ENCODE measurements around the gene SAMD8.

The SAMD8 gene

DNA sequence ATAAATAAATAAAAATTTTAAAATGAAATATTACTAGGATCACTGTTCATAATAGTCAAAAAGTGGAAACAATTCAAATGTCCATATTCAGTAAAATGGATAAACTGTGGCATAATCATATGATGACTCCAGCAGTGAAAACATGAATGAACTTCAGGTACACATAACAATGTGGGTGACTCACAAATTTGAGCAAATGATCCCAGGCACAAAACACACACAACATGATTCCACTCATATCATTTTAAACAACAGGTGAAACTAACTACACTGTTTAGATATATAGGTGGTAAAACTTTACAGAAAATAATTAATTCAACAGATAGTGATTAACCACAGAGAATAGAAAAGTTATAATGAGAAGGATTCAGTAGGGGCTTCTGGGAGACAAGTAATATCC is 14.7 kb upstream of the SAMD8 start:
- TF ChIP-seq, protein P1, sequence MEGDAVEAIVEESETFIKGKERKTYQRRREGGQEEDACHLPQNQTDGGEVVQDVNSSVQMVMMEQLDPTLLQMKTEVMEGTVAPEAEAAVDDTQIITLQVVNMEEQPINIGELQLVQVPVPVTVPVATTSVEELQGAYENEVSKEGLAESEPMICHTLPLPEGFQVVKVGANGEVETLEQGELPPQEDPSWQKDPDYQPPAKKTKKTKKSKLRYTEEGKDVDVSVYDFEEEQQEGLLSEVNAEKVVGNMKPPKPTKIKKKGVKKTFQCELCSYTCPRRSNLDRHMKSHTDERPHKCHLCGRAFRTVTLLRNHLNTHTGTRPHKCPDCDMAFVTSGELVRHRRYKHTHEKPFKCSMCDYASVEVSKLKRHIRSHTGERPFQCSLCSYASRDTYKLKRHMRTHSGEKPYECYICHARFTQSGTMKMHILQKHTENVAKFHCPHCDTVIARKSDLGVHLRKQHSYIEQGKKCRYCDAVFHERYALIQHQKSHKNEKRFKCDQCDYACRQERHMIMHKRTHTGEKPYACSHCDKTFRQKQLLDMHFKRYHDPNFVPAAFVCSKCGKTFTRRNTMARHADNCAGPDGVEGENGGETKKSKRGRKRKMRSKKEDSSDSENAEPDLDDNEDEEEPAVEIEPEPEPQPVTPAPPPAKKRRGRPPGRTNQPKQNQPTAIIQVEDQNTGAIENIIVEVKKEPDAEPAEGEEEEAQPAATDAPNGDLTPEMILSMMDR (IDR thresholded peaks at IDR 0.05; ENCODE audit: low read depth, low read length, missing control alignments): no peak
- H3K4me3 ChIP-seq (replicated peaks; ENCODE audit: low read depth, low read length): no peak overlapping the region
- DNase-seq (ENCODE audit: extremely low read depth, low read depth): no peak

- DNase-seq (ENCODE audit: extremely low read depth, low read depth): no peak
- H3K4me3 ChIP-seq (replicated peaks; ENCODE audit: low read depth, low read length): no peak overlapping the region
- TF ChIP-seq, protein P1 (IDR thresholded peaks at IDR 0.05; ENCODE audit: low read depth, low read length, missing control alignments): peak; percentile 38
Observed at GRCh38 chr10:75097666-75098285, 13.7 kb upstream of the SAMD8 start.

GRCh38 chr10:75098902-75099673 is 12.4 kb upstream of the SAMD8 start:
- DNase-seq (ENCODE audit: extremely low read depth, low read depth): no peak
- no peak overlapping the region for H3K4me3 ChIP-seq (replicated peaks; ENCODE audit: low read depth, low read length)
- TF ChIP-seq, protein P1 (IDR thresholded peaks at IDR 0.05; ENCODE audit: low read depth, low read length, missing control alignments): no peak

DNA sequence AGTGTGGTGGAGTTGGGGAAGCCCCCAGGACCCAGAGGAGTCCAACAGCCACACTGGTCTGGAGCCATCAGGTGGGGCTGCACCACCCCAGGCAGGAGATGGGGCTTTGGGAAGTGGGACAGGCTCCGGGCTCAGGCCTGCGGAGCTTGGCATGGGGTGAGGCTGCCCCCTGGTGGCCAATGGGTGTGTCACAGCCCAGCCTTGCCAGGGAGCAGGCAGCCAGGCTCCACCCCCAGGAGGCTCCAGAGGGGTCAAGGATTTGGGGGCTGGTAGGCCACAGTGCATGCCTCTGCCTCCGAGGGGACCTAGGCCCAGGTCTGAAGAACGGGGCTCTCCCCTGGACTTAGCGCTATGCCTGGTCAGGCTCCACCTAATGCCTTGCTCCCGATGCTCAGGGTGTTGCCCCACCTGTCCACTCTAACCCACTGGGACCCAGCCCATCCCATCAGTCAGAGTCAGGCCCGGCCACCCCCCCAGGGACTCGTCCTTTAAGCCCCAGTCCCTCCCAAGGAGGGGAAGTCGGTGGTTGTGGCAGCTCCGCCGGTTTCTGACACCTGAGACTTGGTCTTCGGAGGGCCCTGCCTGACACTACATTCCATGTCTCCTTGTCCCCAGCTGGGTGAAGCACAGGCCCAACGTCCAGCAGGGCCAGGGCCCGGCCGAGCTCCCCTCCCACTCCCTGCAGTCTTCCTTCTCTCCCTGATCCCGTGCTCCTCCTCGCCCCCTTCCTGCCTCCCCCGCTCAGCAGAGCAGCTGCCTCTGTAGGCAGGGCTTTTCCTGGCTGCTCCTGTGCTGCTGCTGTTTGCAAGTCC is 11.3 kb upstream of the SAMD8 start:
- DNase-seq (ENCODE audit: extremely low read depth, low read depth): no peak
- TF ChIP-seq, protein P1 (IDR thresholded peaks at IDR 0.05; ENCODE audit: low read depth, low read length, missing control alignments): peak; percentile 95
- no peak overlapping the region for H3K4me3 ChIP-seq (replicated peaks; ENCODE audit: low read depth, low read length)

DNA sequence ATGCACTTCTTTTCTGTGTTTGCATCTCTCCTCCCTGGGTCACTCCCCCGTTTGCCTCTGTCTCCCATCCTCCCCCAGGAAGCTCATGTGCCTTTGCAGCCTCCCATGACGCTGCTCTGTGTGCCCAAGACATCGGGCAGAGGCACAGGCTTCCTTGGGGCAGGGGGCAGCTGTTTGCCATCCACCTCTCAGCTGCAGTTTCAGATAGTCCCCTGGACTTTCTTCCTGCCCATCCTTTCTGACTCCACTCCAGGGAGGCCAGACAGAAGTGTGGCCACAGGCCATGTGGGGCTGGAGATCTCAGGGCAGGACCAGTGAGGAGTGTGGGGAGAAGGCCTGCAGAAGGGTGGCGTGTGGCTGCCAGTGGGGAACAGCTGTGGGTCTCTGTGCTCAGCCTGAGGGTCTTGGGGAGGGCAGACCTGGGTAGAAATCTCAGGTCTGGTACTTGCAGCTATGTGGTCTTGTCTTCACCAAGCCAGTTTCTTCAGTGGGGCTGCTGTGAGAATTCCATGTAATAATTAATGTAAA is 10.6 kb upstream of the SAMD8 start:
- no peak overlapping the region for H3K4me3 ChIP-seq (replicated peaks; ENCODE audit: low read depth, low read length)
- TF ChIP-seq, protein P1 (IDR thresholded peaks at IDR 0.05; ENCODE audit: low read depth, low read length, missing control alignments): no peak

GRCh38 chr10:75101416-75102251 is 9.8 kb upstream of the SAMD8 start:
- H3K4me3 ChIP-seq (replicated peaks; ENCODE audit: low read depth, low read length): no peak overlapping the region
- TF ChIP-seq, protein P1 (IDR thresholded peaks at IDR 0.05; ENCODE audit: low read depth, low read length, missing control alignments): no peak
- no peak for DNase-seq (ENCODE audit: extremely low read depth, low read depth)

More for the DNA sequence above, 10.6 kb upstream of the SAMD8 start:
- DNase-seq (ENCODE audit: extremely low read depth, low read depth): no peak
